Stimulated activated CD4-positive, alpha-beta T cell treated with anti-CD3 and anti-CD28 coated beads, Interleukin-1b, Interleukin-23, amount 100 ng/mL, for 48 hours (primary cell): ENCODE measurements around the gene NPHP4.
"Not testable (repeated sequence)": the region's sequence is repeated elsewhere in the genome, so short reads cannot be mapped to it uniquely, and the experiment has no call there.

Experiments used
- DNase-seq: peaks from one replicate; pipeline ENCODE4 v3.0.0-alpha.2; 2020

NPHP4 gene

DNA sequence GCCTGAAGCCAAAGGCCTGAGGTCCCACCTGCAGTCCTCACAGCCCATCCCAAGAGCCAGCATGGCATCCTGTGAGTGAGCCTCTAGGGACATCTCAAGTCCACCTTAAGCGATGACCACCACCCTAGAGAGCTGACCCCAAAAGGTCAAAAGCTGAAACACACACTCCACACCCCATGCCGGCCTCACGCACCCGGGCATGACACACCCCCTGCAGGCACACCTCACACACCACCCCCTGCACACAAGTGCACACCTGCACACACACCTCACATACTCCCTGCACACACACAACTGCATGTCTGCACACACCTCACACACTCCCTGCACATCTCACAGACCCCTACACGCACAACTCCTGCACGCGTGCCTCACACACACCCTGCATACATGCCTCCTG is 118.7 kb downstream of the NPHP4 start:
- DNase-seq = no peak

DNA sequence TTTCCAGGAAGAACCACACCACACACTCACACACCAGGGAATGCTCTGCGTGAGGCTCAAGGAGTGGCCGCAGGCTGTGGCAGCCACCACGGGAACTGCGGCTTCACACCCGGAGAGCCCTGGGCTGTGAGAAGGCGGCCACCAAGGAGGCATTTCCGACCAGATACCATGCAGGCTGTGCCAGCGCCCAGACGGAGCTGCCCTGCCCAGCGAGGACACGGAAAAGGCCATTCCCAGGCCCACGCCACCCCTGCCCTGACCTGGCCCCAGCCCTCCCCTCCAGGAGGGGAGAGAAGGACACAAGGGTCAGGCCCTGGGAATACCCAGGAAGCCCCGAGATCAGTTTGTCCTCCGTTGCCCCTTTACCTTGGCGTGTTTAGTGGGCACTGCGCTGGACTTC is 119.3 kb downstream of the NPHP4 start:
- DNase-seq = no peak

GRCh38 chr1:5868931-5869500 is 123.2 kb downstream of the NPHP4 start:
- no peak for DNase-seq

DNA sequence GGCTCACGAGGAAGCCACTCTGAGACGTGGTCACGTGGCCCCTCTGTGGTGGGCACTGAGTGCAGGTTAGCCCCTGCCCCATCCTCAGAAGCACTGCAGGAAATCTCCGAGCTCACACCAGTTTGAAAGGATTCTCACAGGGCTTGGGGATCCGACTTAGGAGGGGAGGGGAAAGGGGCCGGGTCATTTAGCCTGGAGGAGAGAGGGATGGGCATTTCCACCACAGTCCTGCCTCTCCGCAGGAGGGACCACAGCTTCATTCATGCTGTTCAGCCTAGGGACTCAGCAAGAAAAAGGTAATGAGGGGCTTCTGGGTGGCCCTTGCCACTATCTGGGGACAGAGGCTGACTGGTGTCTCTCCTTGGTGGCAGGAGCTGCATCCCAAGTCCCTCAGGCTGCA is 126.5 kb downstream of the NPHP4 start:
- DNase-seq = no peak

- no peak for DNase-seq
These were observed 127.2 kb downstream of the NPHP4 start for GRCh38 chr1:5865056-5865455.

DNA sequence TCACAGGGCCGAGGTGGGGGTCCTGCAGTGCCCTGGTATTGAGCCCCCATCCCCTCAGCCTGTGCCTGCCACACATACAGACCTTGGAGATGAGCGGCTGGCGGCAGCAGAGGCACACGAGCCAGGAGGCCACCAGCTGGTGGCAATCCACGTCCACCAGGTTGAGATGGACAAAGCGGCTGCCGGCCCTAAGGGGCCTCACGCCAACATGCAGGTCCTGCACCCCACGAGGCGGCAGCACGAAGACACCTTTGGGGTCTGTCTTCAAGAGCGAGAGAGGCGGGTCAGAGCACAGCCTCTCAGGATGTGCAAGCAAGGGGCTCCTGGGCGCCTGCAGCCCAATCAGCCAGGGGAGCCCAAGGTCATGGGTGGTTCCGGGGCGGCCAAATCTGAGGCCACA is 128.0 kb downstream of the NPHP4 start:
- DNase-seq = no peak

DNA sequence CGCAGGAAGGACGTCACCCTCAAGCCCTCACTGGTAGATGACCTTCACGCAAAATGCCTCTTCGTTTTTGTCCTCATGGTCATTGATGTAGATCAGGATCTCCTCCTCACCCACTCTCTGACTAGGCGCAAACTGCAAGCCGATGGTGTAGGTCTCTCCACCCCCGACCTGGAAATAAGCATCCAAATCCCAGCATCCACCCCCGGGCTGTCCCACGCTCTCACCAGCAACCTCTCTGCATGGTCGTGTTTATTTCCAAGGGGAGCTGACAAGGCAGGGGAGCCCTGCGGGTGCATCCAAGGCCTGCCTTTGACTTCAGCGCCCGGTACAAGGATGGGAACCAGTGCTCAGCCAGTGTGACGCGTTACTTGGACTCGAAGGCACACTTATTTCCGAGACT is 129.0 kb downstream of the NPHP4 start:
- DNase-seq = no peak

- DNase-seq = no peak
These were observed 130.1 kb downstream of the NPHP4 start for GRCh38 chr1:5861871-5862825.

GRCh38 chr1:5860277-5860676 is 131.9 kb downstream of the NPHP4 start:
- DNase-seq = no peak

DNA sequence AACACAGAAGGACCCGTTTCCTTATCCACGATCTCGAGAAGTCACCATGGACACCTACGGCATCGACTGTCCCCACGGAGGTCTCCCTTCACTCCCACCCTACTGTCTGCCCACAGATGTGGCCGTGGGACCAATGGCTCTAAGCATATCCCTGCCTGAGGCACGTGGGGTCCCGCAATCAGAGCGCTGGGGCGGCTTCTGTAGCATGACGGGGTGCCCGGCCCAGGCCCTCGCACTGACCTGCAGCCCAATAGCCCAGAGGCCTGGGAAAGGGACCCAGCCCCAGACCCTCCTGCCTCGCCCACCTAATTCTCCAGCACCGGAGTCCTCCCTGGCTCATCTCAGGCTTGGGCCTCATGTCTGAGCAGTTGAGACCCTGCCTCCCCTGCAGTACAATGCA is 132.5 kb downstream of the NPHP4 start:
- no peak for DNase-seq

GRCh38 chr1:5858844-5859407 is 133.3 kb downstream of the NPHP4 start:
- DNase-seq = no peak

DNA sequence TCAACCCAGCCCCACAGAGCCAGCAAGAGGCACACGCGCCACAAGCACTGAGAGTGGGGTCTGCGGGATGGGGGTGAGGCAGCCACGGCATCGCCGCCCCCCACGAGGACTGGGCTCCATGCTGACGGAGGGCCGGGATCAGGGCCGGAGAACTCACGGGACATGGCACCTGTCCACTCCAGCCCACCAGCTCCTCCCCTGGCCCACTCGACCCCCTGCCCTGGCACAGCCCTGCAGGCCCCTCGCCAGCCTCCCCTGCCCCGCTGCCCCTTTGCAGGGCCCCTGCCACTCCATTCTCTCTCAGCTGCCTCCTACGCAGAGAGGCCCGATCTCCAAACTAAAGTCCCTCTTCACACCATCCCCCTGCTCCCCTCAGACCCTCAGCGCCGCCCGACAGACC is 134.0 kb downstream of the NPHP4 start:
- DNase-seq = no peak

DNA sequence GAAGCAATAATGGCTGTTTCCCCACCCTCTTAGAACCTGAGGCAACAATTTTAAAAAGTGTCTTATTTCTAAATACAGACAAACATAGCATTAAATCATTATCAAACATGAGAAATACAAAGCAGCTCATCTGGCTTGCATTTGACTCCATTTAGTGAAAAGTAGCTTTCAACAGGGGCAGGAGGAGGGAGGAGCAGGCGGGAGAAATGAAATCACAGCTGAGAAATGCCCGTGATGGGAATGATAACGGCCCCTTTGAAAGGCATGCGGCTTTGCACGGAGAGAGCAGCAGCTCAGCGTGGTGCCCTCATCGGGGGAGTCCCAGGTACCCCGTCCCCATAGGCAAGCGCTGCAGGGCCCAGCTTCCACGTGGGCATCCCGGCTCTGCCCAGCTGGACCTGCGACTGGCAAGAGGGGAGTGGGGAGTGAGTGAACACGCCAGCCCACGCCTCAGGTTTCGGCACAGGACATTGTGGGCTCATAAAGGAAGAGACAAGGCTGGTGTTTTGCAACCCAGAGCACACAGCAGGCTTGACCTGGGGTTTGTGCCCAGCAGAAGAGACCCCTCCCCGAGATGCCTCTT is 134.6 kb downstream of the NPHP4 start:
- no peak for DNase-seq

DNA sequence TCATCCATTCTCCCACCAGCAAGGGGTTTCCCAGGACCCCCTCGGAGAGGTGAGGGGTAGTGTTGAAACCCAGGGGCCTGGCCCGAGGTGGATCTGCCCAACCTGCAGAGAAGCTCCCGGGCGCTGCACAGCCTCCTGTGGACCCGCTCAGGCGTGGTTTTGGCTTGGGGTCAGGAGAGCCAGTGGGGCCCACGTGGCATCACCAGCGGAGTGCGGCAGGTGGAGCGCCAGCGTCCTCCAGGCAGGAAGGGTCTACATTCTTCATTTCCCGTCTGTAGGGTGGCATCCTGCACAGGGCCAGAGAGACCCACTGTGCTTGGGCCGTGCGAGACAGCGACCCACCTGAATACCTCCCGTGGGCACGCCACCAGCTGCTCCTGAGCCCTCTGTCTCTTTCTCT is 135.2 kb downstream of the NPHP4 start:
- DNase-seq = no peak

DNA sequence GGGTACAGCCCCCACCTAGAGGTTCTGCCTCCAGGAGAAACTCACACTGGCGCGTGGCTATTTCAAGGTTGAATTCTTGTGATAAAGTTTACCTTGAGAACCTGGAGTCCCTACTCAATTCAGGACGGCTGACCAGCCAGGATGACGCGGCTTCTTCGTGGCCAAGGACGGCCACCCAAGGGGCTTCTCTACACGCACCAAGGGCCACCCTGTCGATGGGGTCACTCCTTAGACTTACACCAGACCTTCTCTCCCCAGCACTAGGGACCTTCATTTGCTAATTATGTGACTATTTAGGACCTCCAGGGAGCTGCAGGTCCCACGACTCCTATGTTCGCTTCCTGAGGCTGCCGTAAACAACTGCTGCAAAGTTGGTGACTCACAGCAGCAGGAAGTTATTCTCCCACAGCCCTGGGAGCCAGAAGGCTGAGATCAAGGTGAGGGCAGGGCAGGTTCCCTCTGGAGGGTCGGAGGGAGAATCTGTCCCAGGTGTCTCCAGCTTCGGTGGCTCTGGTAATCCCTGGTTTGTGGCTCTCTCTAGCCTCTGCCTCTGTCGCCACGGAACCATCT is 135.9 kb downstream of the NPHP4 start:
- no peak for DNase-seq

DNA sequence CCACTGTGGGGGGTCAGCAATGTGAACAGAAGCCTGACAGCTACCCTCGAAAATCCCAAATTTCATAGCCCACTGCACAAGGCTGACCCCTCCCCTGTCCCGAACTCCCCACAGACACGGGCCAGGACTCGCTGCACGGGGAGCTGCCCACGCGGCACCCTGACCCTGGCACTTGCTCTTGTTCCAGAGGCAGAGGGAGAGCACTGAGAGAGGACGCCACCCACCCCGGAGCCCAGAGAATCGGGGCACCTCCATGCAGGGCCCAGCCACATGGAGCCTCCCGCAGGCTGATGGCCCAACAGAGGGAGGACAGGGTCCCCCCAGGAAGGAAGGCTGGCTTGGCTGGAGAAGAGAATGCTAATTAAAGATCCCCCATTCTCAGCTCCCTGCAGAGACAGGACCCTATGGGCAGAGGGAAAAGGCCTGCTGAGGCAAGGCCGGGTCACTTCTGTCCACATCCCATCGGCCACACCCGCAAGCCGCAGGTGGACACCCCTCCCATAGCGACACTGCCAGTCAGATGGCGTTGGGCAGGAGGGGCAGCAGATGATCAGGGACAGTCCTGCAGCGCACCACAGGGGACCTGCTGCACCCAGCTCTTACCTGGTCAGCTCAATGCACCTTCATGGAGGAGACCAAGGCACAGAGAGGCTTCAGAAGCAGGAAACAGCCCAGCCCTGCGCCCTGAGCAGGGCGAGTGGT is 136.9 kb downstream of the NPHP4 start:
- no peak for DNase-seq

GRCh38 chr1:5854754-5855153 is 137.5 kb downstream of the NPHP4 start:
- no peak for DNase-seq

- not testable (repeated sequence) for DNase-seq
These were observed 138.4 kb downstream of the NPHP4 start for GRCh38 chr1:5853858-5854257.

DNA sequence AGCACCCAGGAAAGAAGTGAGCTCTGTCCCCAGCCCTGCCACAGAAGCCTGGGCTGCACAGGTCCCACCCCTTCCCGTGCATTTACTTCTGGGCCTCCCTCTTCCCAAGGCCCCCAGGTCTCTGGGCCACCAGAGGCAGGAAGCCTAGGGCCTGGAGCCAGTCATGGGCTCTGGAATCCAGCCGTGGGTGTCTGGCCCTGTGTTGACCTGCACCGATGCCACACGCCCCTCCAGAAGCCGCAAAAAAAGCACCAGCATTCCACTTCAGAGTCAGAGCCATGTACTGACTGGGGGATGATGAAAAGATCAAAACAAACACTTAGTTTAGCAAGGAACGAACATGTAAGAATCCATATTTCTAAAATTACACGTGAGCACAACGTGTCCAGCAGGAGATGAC is 141.7 kb downstream of the NPHP4 start:
- DNase-seq = no peak

DNA sequence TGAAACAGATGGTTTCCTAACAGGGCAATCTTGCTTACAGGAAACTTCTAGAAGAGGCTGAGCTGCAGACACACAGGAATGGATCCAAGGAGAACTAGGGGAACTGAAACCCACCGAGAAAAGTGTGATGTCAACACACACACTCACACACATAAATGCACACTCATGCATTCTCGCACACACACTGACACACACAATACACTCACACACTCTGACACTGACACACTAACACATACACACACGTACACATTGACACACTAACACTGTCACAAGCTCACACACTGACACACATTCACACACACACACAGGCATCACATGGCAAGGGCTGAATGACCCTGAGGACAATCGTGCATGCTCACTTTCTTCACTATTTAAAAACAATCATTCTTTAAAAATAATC is 142.7 kb downstream of the NPHP4 start:
- DNase-seq = no peak

GRCh38 chr1:5847013-5847659 is 145.1 kb downstream of the NPHP4 start:
- no peak for DNase-seq

- DNase-seq = no peak
These were observed 146.8 kb downstream of the NPHP4 start for GRCh38 chr1:5845376-5845775.
